SH-SY5Y (cell line): ENCODE measurements around the gene HES4.

Experiments used
- GATA2 ChIP-seq: IDR thresholded peaks from 2 replicates; pipeline ENCODE4 v1.6.1; 2011; ENCODE audit warnings: mild to moderate bottlenecking, low read depth, low read length
- GATA3 ChIP-seq: IDR thresholded peaks from 2 replicates; pipeline ENCODE4 v1.6.1; 2011; ENCODE audit warnings: low read depth, mild to moderate bottlenecking, low read length, moderate library complexity

DNA sequence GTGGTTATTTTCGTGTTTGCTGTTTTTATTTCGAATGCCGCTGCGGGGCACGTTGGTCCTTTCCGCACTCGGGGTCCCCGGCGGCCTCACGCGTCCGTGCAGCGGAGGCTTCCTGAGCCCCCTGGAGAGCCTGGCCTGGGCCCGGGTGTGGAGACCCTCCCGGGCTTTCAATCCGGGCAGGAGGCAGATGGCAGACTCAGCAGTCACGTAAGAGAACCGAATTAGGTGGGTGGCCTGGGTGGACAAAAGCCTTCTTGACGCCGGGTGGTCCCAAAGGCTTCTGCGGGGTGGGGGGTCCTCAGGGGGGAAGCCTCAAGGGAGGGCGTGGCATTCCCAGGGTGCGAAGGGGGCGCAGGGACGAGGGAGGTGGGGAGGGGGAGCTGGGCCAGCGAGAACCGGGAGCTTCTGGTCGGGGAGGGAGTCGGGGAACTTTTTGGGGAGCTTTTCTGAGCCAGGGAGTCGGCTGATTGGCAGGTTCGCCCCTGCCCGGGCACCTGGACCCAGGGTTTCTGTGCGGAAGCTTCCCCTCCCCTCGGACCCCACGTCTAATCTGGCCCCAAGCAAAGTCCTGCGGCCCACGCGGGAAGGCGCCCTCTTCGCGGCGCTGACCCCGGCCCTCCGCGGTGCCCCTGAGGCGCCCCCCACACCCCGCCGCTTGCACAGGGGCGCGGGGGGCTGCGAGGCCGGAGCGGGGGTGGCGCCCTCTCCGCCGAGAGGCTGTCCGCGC, 1.3 kb upstream of the HES4 start:
- TF ChIP-seq GATA3 (no peak), GATA2 (no peak)
